ENCODE results near the gene TRIM14.

DNA sequence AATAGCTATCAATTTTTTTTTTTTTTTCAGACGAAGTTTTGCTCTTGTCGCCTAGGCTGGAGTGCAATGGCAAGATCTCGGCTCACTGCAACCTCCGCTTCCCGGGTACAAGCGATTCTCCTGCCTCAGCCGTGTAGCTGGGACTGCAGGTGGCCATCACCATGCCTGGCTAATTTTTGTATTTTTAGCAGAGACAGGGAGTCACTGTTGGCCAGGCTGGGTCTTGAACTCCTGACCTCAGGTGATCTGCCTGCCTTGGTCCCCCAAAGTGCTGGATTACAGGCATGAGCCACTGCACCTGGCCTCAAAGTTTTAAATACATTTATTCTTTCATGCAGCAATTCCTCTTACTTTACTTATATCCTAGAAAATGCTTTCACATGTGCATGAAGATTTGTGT, 17.6 kb downstream of the TRIM14 start:
- TF ChIP-seq, protein P1, sequence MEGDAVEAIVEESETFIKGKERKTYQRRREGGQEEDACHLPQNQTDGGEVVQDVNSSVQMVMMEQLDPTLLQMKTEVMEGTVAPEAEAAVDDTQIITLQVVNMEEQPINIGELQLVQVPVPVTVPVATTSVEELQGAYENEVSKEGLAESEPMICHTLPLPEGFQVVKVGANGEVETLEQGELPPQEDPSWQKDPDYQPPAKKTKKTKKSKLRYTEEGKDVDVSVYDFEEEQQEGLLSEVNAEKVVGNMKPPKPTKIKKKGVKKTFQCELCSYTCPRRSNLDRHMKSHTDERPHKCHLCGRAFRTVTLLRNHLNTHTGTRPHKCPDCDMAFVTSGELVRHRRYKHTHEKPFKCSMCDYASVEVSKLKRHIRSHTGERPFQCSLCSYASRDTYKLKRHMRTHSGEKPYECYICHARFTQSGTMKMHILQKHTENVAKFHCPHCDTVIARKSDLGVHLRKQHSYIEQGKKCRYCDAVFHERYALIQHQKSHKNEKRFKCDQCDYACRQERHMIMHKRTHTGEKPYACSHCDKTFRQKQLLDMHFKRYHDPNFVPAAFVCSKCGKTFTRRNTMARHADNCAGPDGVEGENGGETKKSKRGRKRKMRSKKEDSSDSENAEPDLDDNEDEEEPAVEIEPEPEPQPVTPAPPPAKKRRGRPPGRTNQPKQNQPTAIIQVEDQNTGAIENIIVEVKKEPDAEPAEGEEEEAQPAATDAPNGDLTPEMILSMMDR (IDR thresholded peaks at IDR 0.05; ENCODE audit: insufficient read depth, low read length, poor library complexity, severe bottlenecking), result no peak
- TF ChIP-seq EZH2phosphoT487 (conservative IDR thresholded peaks at IDR 0.05; ENCODE audit: low read length), result no peak

Measured in SU-DHL-6 (cell line).